ENCODE measurements around the gene FGF11.
A peak's percentile ranks its signal among the peaks of the same experiment; 100 is the strongest.
"Not testable (repeated sequence)": the region's sequence is repeated elsewhere in the genome, so short reads cannot be mapped to it uniquely, and the experiment has no call there.

Gene FGF11

GRCh38 chr17:7478276-7479212, 39.2 kb downstream of the FGF11 start:
- DNase-seq (ENCODE audit: low read depth in 1 of 2, low spot score in 1 of 2) = peak; percentile 18 to 30

DNA sequence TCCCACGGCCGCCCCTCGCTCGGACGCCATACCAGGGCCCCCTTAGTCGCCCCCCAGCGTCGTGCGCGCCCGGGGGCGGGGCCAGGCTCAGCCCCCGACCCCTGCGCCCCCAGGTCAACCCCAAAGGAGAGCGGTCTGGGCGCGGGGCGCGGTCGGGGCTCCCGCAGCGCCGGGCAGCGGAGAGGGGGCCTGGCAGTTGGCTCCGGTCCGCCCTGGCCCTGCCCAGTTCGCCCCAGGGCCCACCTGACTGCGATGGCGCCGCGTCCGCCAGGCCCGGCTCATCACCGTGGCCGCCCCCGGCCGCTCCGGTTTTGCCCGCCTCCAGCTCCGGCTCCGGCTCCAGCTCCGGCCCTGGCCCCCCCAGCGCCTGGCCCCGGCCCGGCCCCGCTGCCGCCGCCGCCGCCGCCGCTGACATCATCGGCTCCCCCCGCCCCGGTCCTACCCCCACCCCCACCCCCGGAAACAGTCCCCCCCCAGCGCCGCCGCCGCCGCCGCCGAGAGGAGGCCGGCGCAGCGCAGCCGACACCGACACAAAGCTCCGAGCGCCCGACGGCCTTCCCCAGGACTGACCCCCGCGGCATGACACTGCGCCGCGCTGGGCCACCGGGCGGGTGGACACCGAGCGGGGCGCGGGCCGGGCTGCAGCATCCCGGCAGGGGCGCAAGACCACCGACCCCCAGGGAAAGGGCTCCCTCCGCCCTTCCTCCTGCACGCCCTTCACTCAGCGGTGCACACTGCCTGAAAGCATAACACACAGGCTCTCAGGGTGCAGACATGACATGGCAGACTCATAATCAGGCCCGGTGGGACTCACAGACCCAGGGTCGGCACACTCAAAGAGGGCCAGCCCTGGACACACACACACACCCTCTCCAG, 40.1 kb downstream of the FGF11 start, which contains the start of gene ZBTB4:
ZBTB4 (minus strand) TSS at position 419 of the 876 bp plus-strand sequence. CDS start 12,830 bp downstream, outside the sequence.
- peak; percentile 25 to 29 for DNase-seq (ENCODE audit: low read depth in 1 of 2, low spot score in 1 of 2)

DNA sequence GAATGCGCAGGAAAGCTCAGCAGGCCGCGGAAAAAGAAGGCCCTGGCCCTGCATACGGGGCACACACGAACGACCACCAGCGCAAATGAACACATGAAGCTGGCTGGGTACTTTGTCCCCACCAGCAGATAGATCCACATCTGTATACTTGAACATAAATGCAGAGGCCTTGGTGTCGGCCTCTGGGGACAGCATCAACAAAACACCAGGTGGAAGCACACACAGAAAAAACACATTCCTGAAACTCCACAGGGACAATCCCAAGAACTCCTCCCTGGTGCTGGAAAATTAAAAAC, 40.7 kb downstream of the FGF11 start:
- no peak for DNase-seq (ENCODE audit: low read depth in 1 of 2, low spot score in 1 of 2)

- DNase-seq (ENCODE audit: low read depth in 1 of 2, low spot score in 1 of 2) = not testable (repeated sequence)
Observed at GRCh38 chr17:7481275-7481674, 42.0 kb downstream of the FGF11 start, which contains the start of gene SLC35G6. TSS of gene SLC35G6 (plus strand) at chr17:7481446. CDS start at chr17:7481517, 71 bp downstream.

DNA sequence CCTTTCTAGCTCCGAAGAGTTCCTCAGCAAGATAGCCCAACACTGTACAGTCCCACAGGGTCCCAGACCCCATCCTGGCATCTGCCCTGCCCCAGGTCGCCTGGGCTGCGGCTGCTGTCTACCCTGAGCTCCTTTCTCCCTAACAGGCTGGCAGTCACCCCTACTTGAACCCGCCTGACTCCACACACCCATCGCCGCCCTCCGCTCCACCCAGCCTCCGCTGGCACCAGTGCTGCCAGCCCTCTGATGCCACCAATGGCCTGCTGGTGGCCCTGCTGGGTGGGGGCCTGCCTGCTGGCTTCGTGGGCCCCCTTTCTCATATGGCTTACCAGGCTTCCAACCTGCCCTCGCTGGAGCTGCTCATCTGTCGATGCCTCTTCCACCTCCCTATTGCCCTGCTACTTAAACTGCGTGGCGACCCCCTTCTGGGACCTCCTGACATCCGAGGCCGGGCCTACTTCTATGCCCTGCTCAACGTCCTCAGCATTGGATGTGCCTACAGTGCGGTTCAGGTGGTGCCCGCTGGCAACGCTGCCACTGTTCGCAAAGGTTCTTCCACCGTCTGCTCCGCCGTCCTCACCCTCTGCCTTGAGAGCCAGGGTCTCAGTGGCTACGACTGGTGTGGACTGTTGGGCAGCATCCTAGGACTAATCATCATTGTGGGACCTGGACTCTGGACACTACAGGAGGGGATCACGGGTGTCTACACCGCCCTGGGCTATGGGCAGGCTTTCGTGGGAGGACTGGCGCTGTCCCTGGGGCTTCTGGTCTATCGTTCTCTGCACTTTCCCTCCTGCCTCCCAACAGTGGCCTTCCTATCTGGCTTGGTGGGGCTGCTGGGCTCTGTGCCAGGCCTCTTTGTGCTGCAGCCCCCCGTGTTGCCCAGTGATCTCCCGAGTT, 42.8 kb downstream of the FGF11 start:
- not testable (repeated sequence) for DNase-seq (ENCODE audit: low read depth in 1 of 2, low spot score in 1 of 2)

DNA sequence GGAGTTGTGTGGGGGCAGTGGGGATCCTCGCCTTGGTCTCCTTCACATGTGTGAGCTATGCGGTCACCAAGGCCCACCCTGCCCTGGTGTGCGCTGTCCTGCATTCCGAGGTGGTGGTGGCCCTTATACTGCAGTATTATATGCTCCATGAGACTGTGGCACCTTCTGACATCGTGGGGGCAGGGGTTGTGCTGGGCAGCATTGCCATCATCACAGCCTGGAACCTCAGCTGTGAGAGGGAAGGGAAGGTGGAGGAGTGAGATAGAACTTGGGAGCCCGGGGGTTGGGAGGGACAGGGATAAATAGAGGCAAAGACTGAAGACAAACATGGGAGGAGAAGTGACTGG, 43.4 kb downstream of the FGF11 start:
- not testable (repeated sequence) for DNase-seq (ENCODE audit: low read depth in 1 of 2, low spot score in 1 of 2)

DNA sequence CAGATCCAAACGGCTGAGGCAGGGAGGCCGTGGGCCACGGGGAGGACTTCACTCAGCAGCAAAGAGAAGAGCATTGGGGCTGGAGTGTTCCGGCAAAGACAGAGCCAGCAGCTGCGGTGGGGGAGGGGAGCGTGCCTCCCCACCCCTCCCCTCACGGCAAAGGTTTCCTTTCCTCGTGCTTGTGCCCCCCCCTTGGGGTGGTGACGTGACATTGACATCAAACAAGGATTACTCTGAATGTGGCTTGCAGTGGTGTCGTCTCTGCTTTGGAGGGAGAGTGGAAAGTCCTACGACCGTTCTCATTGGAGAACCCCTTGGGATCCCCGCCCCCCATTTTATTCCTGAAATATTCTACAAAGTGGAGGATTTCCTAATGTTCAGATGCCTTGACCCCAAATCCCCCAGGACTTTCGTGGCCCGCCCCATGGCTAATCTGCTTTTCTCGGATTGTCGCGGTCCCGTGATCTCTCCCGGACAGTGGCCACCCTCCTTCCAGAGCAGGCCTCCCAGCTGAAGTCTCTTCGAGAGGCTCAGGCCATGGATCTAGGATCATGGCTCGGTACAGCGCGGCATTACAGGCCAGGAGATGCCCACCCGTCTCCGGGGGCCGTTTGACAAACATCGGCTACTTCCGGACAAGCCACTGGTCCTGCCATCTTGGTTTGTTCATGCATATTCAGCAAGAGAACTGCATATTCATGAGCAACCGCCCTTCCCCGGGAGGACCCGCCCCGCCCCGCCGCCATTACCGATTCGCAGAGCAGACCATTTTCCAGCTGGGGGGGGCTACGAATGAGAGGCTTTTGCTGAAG, 44.1 kb downstream of the FGF11 start:
- DNase-seq (ENCODE audit: low read depth in 1 of 2, low spot score in 1 of 2) = peak; percentile 87 to 90

DNA sequence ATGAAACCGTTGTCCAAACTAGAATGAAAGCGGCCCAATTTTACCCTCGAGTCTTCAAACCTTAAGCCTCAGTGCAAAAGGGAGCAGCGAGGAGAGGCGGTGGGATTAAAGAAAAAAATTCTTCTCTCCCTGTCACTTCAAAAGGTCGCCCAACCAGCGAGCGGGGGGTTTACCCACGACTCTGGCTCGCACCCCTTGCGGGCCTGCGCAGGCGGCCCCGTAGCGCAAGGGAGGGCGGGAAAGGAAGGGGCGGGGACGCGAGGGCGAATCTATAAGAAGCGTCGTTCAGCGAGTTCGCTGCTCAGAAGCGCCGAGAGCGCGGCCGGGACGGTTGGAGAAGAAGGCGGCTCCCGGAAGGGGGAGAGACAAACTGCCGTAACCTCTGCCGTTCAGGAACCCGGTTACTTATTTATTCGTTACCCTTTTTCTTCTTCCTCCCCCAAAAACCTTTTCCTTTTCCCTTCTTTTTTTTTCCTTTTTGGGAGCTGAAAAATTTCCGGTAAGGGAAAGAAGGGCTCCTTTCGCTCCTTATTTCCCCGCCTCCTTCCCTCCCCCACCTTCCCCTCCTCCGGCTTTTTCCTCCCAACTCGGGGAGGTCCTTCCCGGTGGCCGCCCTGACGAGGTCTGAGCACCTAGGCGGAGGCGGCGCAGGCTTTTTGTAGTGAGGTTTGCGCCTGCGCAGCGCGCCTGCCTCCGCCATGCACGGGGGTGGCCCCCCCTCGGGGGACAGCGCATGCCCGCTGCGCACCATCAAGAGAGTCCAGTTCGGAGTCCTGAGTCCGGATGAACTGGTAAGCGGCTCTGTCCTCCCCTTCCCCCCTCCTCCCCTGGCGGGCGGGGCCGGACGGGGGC, 45.0 kb downstream of the FGF11 start, which contains the start of gene POLR2A:
POLR2A (plus strand) TSS at position 300 of the 852 bp plus-strand sequence.
- DNase-seq (ENCODE audit: low read depth in 1 of 2, low spot score in 1 of 2) = peak; percentile 96 to 98

GRCh38 chr17:7484919-7485377, 45.6 kb downstream of the FGF11 start:
- no peak for DNase-seq (ENCODE audit: low read depth in 1 of 2, low spot score in 1 of 2)

- no peak for DNase-seq (ENCODE audit: low read depth in 1 of 2, low spot score in 1 of 2)
Observed at GRCh38 chr17:7486181-7486580, 46.9 kb downstream of the FGF11 start.

DNA sequence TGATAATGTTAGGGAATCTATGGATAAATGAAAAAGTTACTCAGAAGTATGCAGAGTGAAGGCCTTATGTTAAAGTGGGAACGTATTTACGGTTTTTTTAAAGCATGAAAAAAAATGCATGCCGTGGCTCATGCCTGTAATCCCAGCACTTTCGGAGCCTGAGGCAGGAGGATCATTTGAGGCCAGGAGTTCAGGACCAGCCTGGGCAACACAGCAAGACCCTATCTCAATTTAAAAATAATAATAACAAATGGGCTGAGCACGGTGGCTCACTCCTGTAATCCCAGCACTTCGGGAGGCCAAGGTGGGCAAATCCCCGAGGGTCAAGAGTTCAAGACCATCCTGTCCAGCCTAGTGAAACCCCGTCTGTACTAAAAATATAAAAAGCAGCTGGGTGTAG, 50.8 kb downstream of the FGF11 start:
- no peak for DNase-seq (ENCODE audit: low read depth in 1 of 2, low spot score in 1 of 2)

GRCh38 chr17:7491583-7491982, 52.3 kb downstream of the FGF11 start:
- no peak for DNase-seq (ENCODE audit: low read depth in 1 of 2, low spot score in 1 of 2)

GRCh38 chr17:7493941-7494340, 54.6 kb downstream of the FGF11 start:
- no peak for DNase-seq (ENCODE audit: low read depth in 1 of 2, low spot score in 1 of 2)

All from activated CD4-positive, alpha-beta T cell treated with anti-CD3 and anti-CD28 coated beads, Interleukin-2, amount 50 U/mL, for 24 hours (primary cell).